Neural progenitor cell (in vitro differentiated cells): Measurements from ENCODE around the gene ARIH2. TPM values are rescaled to one million over a fixed set of nuclear protein-coding genes. Genes with fewer than 3 reads are reported as not detected.
A peak's percentile ranks its signal among the peaks of the same experiment; 100 is the strongest.

Experiments
- DNase-seq: peaks from one replicate; pipeline ENCODE4 v3.0.0-alpha.2; 2016; ENCODE audit warnings: low spot score
- H2AFZ ChIP-seq: fragments of 200-600 bp; sonication (generic); replicated peaks from 2 replicates; pipeline ENCODE4 v1.6.1; 2016; ENCODE audit warnings: antibody characterized with exemption
- H3F3A ChIP-seq: fragments of 200-600 bp; sonication (generic); 2 replicates; pipeline ENCODE4 v1.6.1; 2016; ENCODE audit warnings: antibody characterized with exemption, low read depth
- H3K27ac ChIP-seq: fragments of 200-600 bp; sonication (generic); 2 replicates; pipeline ENCODE4 v1.5.1; 2016; ENCODE audit warnings: mild to moderate bottlenecking
- H3K27me3 ChIP-seq: fragments of 200-600 bp; sonication (generic); 2 replicates; pipeline ENCODE4 v1.6.1; 2016; ENCODE audit warnings: mild to moderate bottlenecking, moderate library complexity
- H3K36me3 ChIP-seq: fragments of 200-600 bp; sonication (generic); 2 replicates; pipeline ENCODE4 v1.5.1; 2016
- H3K4me1 ChIP-seq: fragments of 200-600 bp; sonication (generic); 2 replicates; pipeline ENCODE4 v1.6.1; 2016; ENCODE audit warnings: mixed run types
- H3K4me2 ChIP-seq: fragments of 200-600 bp; sonication (generic); 2 replicates; pipeline ENCODE4 v1.6.1; 2016
- H3K4me3 ChIP-seq: fragments of 200-600 bp; sonication (generic); 2 replicates; pipeline ENCODE4 v1.5.1; 2016
- H3K79me2 ChIP-seq: fragments of 200-600 bp; sonication (generic); 2 replicates; pipeline ENCODE4 v1.6.1; 2016; ENCODE audit warnings: low read depth
- H3K9ac ChIP-seq: fragments of 200-600 bp; sonication (generic); 2 replicates; pipeline ENCODE4 v1.6.1; 2016
- H3K9me3 ChIP-seq: fragments of 200-600 bp; sonication (generic); 2 replicates; pipeline ENCODE4 v1.5.1; 2016; ENCODE audit warnings: low read depth
- H4K20me1 ChIP-seq: fragments of 200-600 bp; sonication (generic); 2 replicates; pipeline ENCODE4 v1.6.1; 2016; ENCODE audit warnings: low read depth
- H3K27ac Mint-ChIP-seq: 3 replicates; pipeline ENCODE4 v1.8.0; 2021; ENCODE audit warnings: mixed read lengths
- H3K27me3 Mint-ChIP-seq: 2 replicates; pipeline ENCODE4 v1.8.0; 2022; ENCODE audit warnings: low read depth, mild to moderate bottlenecking, inconsistent platforms, moderate library complexity, mixed read lengths; ENCODE audit not compliant: insufficient read depth
- H3K36me3 Mint-ChIP-seq: 3 replicates; pipeline ENCODE4 v1.8.0; 2021; ENCODE audit warnings: mixed read lengths
- H3K4me1 Mint-ChIP-seq: 3 replicates; pipeline ENCODE4 v1.8.0; 2021; ENCODE audit warnings: mixed read lengths
- H3K4me3 Mint-ChIP-seq: 3 replicates; pipeline ENCODE4 v1.8.0; 2021; ENCODE audit warnings: mild to moderate bottlenecking, moderate library complexity, mixed read lengths
- H3K9me3 Mint-ChIP-seq: 3 replicates; pipeline ENCODE4 v1.8.0; 2020; ENCODE audit warnings: mixed read lengths
- EZH2 ChIP-seq: fragments of 200-600 bp; sonication (generic); IDR thresholded peaks from 2 replicates; pipeline ENCODE4 v1.6.1; 2017; ENCODE audit warnings: antibody characterized with exemption, mild to moderate bottlenecking, moderate library complexity
- EZH2phosphoT487 ChIP-seq: fragments of 200-600 bp; sonication (generic); IDR thresholded peaks from 2 replicates; pipeline ENCODE4 v1.6.1; 2017; ENCODE audit warnings: antibody characterized with exemption
- total RNA-seq: library from RNA; depleted of rRNA; stranded (reverse); fragments of >200 nt; gene quantifications from 2 replicates; pipeline ENCODE4 v1.2.3, GENCODE V29; 2015; ENCODE audit warnings: low replicate concordance
- TF ChIP-seq, protein P1 (sequence below): fragments of 200-600 bp; sonication (generic); IDR thresholded peaks from 2 replicates; pipeline ENCODE4 v1.5.1; 2017; ENCODE audit warnings: antibody characterized with exemption, mild to moderate bottlenecking

ARIH2 gene
- total RNA-seq, 1 donor from 2014 or later: 101 TPM

DNA sequence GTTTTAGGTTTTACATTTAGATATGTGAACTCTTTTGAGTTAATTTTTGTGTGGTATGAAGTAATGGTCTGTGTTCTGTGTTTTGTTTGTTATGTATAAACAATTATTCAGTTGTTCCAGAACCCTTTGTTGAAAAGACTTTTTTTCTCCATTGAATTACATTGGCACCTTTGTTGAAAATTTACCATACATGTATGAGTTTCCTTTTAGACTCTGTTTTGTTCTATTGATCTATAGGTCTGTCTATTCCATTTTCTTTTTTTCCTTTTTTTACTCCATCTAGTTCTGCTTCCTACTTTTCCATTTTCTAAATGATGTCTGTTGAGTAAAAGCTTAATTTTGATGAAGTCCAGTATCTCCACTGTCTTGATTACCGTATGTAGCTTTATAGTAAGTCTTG lies 31.4 kb downstream of the ARIH2 start:
- no peak for DNase-seq
- Histone ChIP-seq H2AFZ (no peak overlapping the region), H4K20me1 (peaks cover 15% of the 10 kb centered on the region), H3K4me3 (no peak overlapping the region), H3K9me3 (no peaks in the 10 kb centered on the region), H3K27me3 (no peaks in the 10 kb centered on the region), H3K4me1 (peaks cover 12% of the 10 kb centered on the region), H3K79me2 (peaks cover 59% of the 10 kb centered on the region), H3K9ac (no peak overlapping the region), H3K27ac (no peak overlapping the region), H3K36me3 (no peaks in the 10 kb centered on the region), H3F3A (peaks cover 6% of the 10 kb centered on the region), H3K4me2 (no peak overlapping the region)
- TF ChIP-seq EZH2: no peak
- TF ChIP-seq, protein P1, sequence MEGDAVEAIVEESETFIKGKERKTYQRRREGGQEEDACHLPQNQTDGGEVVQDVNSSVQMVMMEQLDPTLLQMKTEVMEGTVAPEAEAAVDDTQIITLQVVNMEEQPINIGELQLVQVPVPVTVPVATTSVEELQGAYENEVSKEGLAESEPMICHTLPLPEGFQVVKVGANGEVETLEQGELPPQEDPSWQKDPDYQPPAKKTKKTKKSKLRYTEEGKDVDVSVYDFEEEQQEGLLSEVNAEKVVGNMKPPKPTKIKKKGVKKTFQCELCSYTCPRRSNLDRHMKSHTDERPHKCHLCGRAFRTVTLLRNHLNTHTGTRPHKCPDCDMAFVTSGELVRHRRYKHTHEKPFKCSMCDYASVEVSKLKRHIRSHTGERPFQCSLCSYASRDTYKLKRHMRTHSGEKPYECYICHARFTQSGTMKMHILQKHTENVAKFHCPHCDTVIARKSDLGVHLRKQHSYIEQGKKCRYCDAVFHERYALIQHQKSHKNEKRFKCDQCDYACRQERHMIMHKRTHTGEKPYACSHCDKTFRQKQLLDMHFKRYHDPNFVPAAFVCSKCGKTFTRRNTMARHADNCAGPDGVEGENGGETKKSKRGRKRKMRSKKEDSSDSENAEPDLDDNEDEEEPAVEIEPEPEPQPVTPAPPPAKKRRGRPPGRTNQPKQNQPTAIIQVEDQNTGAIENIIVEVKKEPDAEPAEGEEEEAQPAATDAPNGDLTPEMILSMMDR: no peak
- TF ChIP-seq EZH2phosphoT487: no peak
- peaks cover 2% of the 10 kb centered on the region for H3K27me3 Mint-ChIP-seq
- H3K4me1 Mint-ChIP-seq: peaks cover under 1% of the 10 kb centered on the region
- no peaks in the 10 kb centered on the region for H3K9me3 Mint-ChIP-seq
- peaks cover 13% of the 10 kb centered on the region for H3K36me3 Mint-ChIP-seq
- no peak overlapping the region for H3K4me3 Mint-ChIP-seq
- H3K27ac Mint-ChIP-seq: no peak overlapping the region

DNA sequence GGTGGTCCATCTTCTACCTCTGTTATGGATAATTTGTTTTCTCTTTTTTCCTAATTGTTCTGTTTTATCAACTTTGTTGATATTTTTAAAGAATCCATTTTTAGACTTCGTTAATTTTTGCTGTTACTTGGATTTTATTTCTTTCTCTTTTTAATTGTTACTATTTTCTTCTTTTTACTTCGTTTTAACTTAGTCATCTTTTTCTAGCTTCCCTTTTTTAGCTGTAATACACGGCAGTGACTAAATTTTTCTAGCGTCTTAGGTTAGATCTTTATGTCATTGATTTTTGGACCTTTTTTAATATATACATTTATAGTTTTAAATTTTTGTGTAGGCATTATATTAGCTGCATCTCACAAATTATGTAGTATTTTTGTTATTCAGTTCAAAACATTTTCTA lies 33.1 kb downstream of the ARIH2 start:
- Histone ChIP-seq H3K36me3 (no peaks in the 10 kb centered on the region), H3K4me3 (no peak overlapping the region), H3K27ac (no peak overlapping the region), H3K4me2 (no peak overlapping the region), H3K4me1 (peaks cover 20% of the 10 kb centered on the region), H3K9me3 (no peaks in the 10 kb centered on the region), H3K27me3 (no peaks in the 10 kb centered on the region), H3F3A (peaks cover 12% of the 10 kb centered on the region), H2AFZ (no peak overlapping the region), H4K20me1 (peaks cover 13% of the 10 kb centered on the region), H3K79me2 (peaks cover 66% of the 10 kb centered on the region), H3K9ac (no peak overlapping the region)
- DNase-seq: no peak
- Mint-ChIP-seq H3K4me1 (peaks cover 6% of the 10 kb centered on the region), H3K9me3 (no peaks in the 10 kb centered on the region), H3K36me3 (peaks cover 10% of the 10 kb centered on the region), H3K27me3 (peaks cover 2% of the 10 kb centered on the region), H3K27ac (no peak overlapping the region), H3K4me3 (no peak overlapping the region)
- TF ChIP-seq, protein P1: no peak
- TF ChIP-seq EZH2phosphoT487 (no peak), EZH2 (no peak)

DNA sequence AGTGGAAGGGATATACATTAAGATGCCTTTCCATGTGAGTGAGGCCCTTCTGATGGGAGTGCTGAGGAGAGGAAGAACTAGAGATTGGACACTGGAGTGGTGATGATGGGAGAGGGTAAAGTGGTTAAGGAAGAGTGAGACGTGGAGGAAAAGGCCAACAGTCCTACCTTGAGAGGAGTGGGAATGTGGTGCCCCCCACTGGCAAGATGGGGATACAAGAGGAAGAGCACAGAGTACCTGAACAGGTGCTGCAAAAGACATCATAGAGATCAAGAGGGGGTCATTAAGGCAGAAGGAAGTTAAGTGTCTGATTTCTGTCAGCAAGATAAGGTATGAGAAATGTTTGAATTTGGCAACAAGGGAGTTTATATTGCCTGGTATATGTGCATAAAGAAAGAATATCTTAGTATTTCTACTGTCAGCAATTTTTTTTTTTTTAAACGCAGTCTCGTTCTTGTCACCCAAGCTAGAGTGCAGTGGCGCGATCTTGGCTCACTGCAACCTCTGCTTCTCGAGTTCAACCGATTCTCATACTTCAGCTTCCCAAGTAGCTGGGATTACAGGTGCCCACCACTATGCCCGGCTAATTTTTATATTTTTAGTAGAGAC lies 34.0 kb downstream of the ARIH2 start:
- Mint-ChIP-seq H3K9me3 (no peaks in the 10 kb centered on the region), H3K27me3 (peaks cover 2% of the 10 kb centered on the region), H3K36me3 (peaks cover 15% of the 10 kb centered on the region), H3K4me3 (no peak overlapping the region), H3K27ac (peak overlapping the region; percentile 29), H3K4me1 (peaks cover 6% of the 10 kb centered on the region)
- H3K4me2 ChIP-seq: no peak overlapping the region
- no peaks in the 10 kb centered on the region for H3K9me3 ChIP-seq
- peaks cover 13% of the 10 kb centered on the region for H4K20me1 ChIP-seq
- H3K27ac ChIP-seq: no peak overlapping the region
- TF ChIP-seq, protein P1: peak; percentile 58
- TF ChIP-seq EZH2 (no peak), EZH2phosphoT487 (no peak)
- no peak overlapping the region for H3K4me3 ChIP-seq
- H3K79me2 ChIP-seq: peaks cover 70% of the 10 kb centered on the region
- H3K9ac ChIP-seq: no peak overlapping the region
- peaks cover 12% of the 10 kb centered on the region for H3F3A ChIP-seq
- no peaks in the 10 kb centered on the region for H3K36me3 ChIP-seq
- H3K4me1 ChIP-seq: peaks cover 20% of the 10 kb centered on the region
- H3K27me3 ChIP-seq: no peaks in the 10 kb centered on the region
- DNase-seq: peak; percentile 50
- no peak overlapping the region for H2AFZ ChIP-seq
